OCI-LY3 (cell line): ENCODE measurements around the gene SND1.
A peak's percentile ranks its signal among the peaks of the same experiment; 100 is the strongest.

Experiments
- H2AFZ ChIP-seq: fragments of 200-600, 300-600 bp; shearing (Covaris generic); 2 replicates; pipeline ENCODE4 v1.6.0; 2014; ENCODE audit warnings: antibody characterized with exemption, low read depth, low read length
- H3K27ac ChIP-seq: fragments of 200-600, 300-600 bp; sonication (generic); 2 replicates; pipeline ENCODE4 v1.5.1; 2014; ENCODE audit warnings: mild to moderate bottlenecking, low read length, moderate library complexity, mixed read lengths
- H3K27me3 ChIP-seq: fragments of 200-600, 300-600 bp; sonication (generic); 2 replicates; pipeline ENCODE4 v1.6.1; 2014; ENCODE audit warnings: low read depth, low read length, mixed read lengths
- H3K36me3 ChIP-seq: fragments of 200-600, 300-600 bp; sonication (generic); replicated peaks from 2 replicates; pipeline ENCODE3; 2014; ENCODE audit warnings: low read depth, low read length, mixed read lengths
- H3K4me1 ChIP-seq: fragments of 300-600, 200-600 bp; sonication (generic); 2 replicates; pipeline ENCODE4 v1.6.1; 2014; ENCODE audit warnings: low read length, mixed read lengths
- H3K4me2 ChIP-seq: fragments of 200-600, 300-600 bp; sonication (generic); 2 replicates; pipeline ENCODE4 v1.6.1; 2014; ENCODE audit warnings: low read length, mixed read lengths
- H3K4me3 ChIP-seq: fragments of 300-600, 200-600 bp; sonication (generic); 2 replicates; pipeline ENCODE4 v1.5.1; 2014; ENCODE audit warnings: antibody characterized with exemption, mild to moderate bottlenecking, low read length, moderate library complexity
- H3K79me2 ChIP-seq: fragments of 300-600, 200-600 bp; shearing (Covaris generic); 2 replicates; pipeline ENCODE4 v1.6.1; 2014; ENCODE audit warnings: mild to moderate bottlenecking, low read length, mixed read lengths
- H3K9ac ChIP-seq: fragments of 300-600, 200-600 bp; shearing (Covaris generic); 2 replicates; pipeline ENCODE4 v1.6.0; 2014; ENCODE audit warnings: mild to moderate bottlenecking, low read length, moderate library complexity
- H3K9me3 ChIP-seq: fragments of 200-600, 300-600 bp; shearing (Covaris generic); 2 replicates; pipeline ENCODE4 v1.6.1; 2014; ENCODE audit warnings: low read length, mixed read lengths; ENCODE audit not compliant: insufficient read depth
- H4K20me1 ChIP-seq: fragments of 200-600, 300-600 bp; sonication (generic); 2 replicates; pipeline ENCODE4 v1.6.1; 2016; ENCODE audit warnings: low read length, mixed read lengths; ENCODE audit not compliant: insufficient read depth
- EZH2phosphoT487 ChIP-seq: fragments of 200-600 bp; shearing (Covaris generic); IDR thresholded peaks from 2 replicates; pipeline ENCODE4 v1.6.1; 2018; ENCODE audit warnings: antibody characterized with exemption, mixed run types, low read depth
- TF ChIP-seq, protein P1 (sequence below): fragments of 200-600, 300-600 bp; sonication (generic); IDR thresholded peaks from 2 replicates; pipeline ENCODE4 v1.5.1; 2014; ENCODE audit warnings: antibody characterized with exemption, low read length, low read depth

SND1 gene

DNA sequence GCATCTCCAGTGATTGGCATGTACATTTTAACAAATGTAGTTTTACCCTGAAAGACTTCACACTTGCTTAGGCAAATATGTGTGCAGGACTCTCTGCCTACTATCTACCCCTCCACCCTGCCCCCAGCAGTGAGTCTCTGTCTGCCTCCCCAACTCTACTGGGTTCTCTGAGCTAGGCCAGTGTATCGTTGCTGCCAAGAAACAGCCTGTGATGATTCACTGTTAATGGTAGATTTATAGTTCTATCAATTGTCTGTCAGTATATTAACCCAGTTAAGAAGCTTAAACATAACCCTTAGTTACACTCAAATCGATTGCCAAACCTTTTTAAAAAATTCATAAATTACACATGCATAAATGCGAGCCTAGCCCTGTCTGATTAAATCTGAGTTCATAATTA lies 137.0 kb downstream of the SND1 start:
- H3K4me2 ChIP-seq: no peak overlapping the region
- H3K4me1 ChIP-seq: peaks cover 8% of the 10 kb centered on the region
- no peak overlapping the region for H3K4me3 ChIP-seq
- peaks cover 89% of the 10 kb centered on the region for H4K20me1 ChIP-seq
- no peaks in the 10 kb centered on the region for H3K9me3 ChIP-seq
- no peak overlapping the region for H3K27ac ChIP-seq
- H3K9ac ChIP-seq: no peak overlapping the region
- peaks cover 15% of the 10 kb centered on the region for H3K36me3 ChIP-seq
- H3K79me2 ChIP-seq: peaks cover 98% of the 10 kb centered on the region
- no peak overlapping the region for H2AFZ ChIP-seq
- H3K27me3 ChIP-seq: no peaks in the 10 kb centered on the region
- TF ChIP-seq, protein P1, sequence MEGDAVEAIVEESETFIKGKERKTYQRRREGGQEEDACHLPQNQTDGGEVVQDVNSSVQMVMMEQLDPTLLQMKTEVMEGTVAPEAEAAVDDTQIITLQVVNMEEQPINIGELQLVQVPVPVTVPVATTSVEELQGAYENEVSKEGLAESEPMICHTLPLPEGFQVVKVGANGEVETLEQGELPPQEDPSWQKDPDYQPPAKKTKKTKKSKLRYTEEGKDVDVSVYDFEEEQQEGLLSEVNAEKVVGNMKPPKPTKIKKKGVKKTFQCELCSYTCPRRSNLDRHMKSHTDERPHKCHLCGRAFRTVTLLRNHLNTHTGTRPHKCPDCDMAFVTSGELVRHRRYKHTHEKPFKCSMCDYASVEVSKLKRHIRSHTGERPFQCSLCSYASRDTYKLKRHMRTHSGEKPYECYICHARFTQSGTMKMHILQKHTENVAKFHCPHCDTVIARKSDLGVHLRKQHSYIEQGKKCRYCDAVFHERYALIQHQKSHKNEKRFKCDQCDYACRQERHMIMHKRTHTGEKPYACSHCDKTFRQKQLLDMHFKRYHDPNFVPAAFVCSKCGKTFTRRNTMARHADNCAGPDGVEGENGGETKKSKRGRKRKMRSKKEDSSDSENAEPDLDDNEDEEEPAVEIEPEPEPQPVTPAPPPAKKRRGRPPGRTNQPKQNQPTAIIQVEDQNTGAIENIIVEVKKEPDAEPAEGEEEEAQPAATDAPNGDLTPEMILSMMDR: no peak

DNA sequence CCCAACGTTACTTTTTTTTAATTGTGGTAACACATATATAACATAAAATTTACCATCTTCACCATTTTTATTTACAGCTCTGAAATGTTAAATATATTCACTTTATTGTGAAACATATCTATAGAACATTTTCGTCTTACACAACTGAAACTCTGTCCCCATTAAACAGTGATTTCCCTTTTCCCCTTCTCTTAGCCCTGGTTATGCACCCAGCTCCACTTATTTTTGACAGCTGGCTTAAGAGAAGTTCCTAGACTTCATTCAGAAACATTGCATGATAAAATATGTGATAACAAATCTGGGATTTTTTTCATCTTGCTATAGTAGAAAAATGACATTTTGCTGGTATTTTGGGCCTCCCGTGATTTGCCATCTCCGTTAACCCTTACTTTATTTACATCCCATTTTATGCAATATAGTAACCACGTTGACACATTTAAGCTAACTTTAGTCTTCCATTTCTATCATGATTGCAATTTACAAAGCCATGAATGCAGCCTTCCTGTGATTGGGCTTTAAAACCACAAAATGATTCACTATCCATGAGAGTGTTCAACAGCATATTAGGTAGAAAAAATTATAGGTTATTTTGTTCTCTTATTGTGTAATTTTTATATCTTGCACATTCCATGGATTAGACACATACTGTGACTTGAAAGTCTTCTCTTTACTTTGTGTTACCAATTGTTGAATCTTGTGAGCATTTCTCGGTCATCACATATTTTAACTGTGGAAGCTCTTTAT lies 139.6 kb downstream of the SND1 start:
- Histone ChIP-seq H3K79me2 (peaks cover 97% of the 10 kb centered on the region), H3K4me1 (peaks cover 6% of the 10 kb centered on the region; the same call in 1 of the 2 replicates)

DNA sequence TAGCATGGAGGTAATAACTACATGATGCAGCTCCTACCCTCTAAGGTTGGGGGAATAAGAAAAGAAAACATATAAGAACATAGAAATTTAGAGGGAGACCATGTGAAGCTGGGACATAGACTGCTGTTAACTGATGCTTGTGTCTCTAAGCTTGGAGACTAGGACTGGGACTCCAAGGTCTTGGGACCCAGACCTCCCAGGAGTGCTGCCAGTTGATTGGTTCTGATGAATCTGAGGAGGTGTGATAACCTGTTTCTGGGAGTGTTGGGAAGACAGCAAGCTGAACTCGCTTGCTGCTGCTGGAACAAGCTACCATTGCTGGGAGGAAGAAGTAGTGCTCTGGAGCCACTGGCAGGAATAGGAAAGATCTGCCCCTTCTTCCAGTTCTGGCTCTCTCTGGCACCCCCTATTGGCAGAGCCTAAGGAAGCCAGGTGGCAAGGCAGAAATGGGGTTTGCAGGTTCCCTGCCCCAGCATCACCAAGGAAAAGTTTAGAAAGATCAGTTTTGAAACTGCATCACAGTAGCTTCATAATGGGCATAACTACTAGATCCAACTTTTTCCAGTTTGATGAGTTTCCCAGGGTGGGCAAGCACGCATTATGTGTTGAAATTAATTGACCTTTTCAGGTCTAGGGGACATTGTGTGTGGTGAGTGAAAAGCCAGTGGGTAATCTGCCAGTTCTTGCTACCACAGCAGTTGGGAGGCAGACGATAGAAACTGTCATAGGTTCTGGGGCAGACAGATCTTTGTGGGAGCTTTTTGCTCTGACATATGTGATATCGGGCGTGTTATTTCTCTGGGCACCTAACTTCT lies 140.7 kb downstream of the SND1 start:
- no peaks in the 10 kb centered on the region for H3K27me3 ChIP-seq
- H3K9me3 ChIP-seq: no peaks in the 10 kb centered on the region
- peaks cover 78% of the 10 kb centered on the region for H4K20me1 ChIP-seq
- H2AFZ ChIP-seq: no peak overlapping the region
- peaks cover 97% of the 10 kb centered on the region for H3K79me2 ChIP-seq
- no peak overlapping the region for H3K9ac ChIP-seq
- no peak overlapping the region for H3K4me3 ChIP-seq
- H3K36me3 ChIP-seq: peaks cover 2% of the 10 kb centered on the region
- H3K4me2 ChIP-seq: no peak overlapping the region
- no peak overlapping the region for H3K27ac ChIP-seq
- TF ChIP-seq, protein P1: peak; percentile 67
- no peak for TF ChIP-seq EZH2phosphoT487
- peaks cover 6% of the 10 kb centered on the region; the same call in 1 of the 2 replicates for H3K4me1 ChIP-seq

More for the DNA sequence above, 139.6 kb downstream of the SND1 start:
- no peak for TF ChIP-seq EZH2phosphoT487
- Histone ChIP-seq H3K27me3 (no peaks in the 10 kb centered on the region), H3K4me3 (no peak overlapping the region), H4K20me1 (peaks cover 78% of the 10 kb centered on the region), H3K36me3 (peaks cover 2% of the 10 kb centered on the region), H3K4me2 (no peak overlapping the region), H3K9me3 (no peaks in the 10 kb centered on the region), H2AFZ (no peak overlapping the region), H3K27ac (no peak overlapping the region), H3K9ac (no peak overlapping the region)

DNA sequence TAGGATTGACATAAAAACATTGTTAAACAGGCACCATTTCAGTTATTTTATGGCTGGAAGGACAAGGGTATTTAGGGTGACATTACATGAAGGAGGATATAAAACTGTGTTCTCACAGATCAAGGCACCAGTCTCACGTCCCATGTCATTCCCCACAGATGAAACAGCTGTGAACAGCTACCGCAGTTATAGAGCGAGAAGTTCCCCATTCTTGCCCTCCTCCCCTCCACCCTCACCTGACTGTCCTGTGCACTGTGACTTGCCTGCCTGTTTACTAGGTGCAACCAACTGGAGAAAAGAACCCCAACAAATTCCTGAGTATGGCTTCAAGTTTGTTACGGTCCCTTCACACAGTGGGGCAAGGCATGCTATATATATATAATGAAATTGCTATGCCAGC lies 141.6 kb downstream of the SND1 start:
- no peak overlapping the region for H2AFZ ChIP-seq
- no peak overlapping the region for H3K9ac ChIP-seq
- H4K20me1 ChIP-seq: peaks cover 80% of the 10 kb centered on the region
- H3K36me3 ChIP-seq: peaks cover 2% of the 10 kb centered on the region
- TF ChIP-seq, protein P1: no peak
- no peak for TF ChIP-seq EZH2phosphoT487
- no peaks in the 10 kb centered on the region for H3K27me3 ChIP-seq
- H3K4me2 ChIP-seq: no peak overlapping the region
- no peak overlapping the region for H3K27ac ChIP-seq
- peaks cover 6% of the 10 kb centered on the region; the same call in 1 of the 2 replicates for H3K4me1 ChIP-seq
- no peaks in the 10 kb centered on the region for H3K9me3 ChIP-seq
- peaks cover 97% of the 10 kb centered on the region for H3K79me2 ChIP-seq
- no peak overlapping the region for H3K4me3 ChIP-seq
